Measurements from ENCODE around the gene TET3. TPM values are rescaled to one million over a fixed set of nuclear protein-coding genes. Genes with fewer than 3 reads are reported as not detected.

The TET3 gene
- total and polyA plus RNA-seq, 9 of the 15 experiments (the other 6 are each of a cell fraction or from before 2014, with no cell fraction given): 0.35 to 16.3 (median 5.5) TPM

DNA sequence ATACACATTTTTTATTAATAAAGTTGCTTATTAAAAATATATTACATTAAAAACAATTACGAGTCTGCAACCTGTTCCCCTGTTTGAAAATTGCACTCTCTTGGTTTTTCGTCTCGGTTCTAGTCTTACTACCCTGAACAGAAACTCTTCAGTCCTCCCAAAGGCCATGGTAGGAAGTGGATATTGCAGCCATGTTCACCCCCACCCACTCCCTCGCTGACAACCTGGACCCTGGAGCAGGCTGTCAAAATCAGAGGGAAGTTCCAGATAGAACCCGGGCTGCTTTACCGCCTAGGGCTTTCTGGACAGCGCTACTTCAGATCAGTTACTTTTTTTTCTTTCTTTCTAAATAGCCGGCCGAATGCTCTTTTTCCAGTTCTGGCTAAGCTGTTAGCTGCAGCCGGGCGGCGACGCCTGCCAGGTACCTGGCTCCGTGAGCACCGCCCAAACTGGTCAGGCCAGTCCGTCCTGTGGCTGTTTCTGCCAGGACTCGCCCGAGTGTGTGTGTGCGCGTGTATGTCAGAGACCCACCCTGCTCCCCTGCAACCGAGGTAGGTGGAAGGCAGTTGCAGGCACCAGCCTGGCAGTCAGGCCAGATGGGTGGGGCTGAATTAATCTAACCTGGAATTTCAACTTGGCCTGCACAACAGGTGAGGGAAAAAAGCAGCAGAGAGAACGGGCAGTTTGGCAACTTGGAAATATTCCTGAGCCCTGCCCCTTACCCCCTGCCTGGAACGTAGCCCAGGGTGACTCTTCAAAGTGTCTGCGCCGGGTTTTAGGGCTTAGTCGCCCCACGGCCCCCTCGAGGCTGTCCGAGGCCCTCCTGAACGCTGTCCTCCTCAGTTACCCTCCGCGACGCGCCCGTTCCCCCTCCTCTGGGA lies 1.1 kb upstream of the TET3 start:
- Histone ChIP-seq H3K4me3 (peak overlapping the region; percentile 39), H3K9me3 (replicated peaks; ENCODE audit: control insufficient read depth, insufficient read depth, low read depth, low read length) (no peaks in the 10 kb centered on the region), H3K4me2 (ENCODE audit: insufficient read depth, low read length) (peak overlapping the region; percentile 71), H3K9me1 (ENCODE audit: control insufficient read depth, insufficient read depth, low read length) (peaks cover 6% of the 10 kb centered on the region), H3K27me3 (ENCODE audit: control insufficient read depth in 2 of 2, insufficient read depth in 2 of 2, low read length in 2 of 2) (no peaks in the 10 kb centered on the region), H3K9ac (ENCODE audit: insufficient read depth in 1 of 2, low read depth in 2 of 2, low read length in 2 of 2) (peak overlapping the region; percentile 77 to 94), H3K4me1 (replicated peaks in 1 of 2; ENCODE audit: control insufficient read depth in 2 of 2, insufficient read depth in 2 of 2, low read length in 2 of 2) (peaks cover 69 to 75% of the 10 kb centered on the region in 2 experiments), H4K20me1 (replicated peaks; ENCODE audit: control insufficient read depth, insufficient read depth, low read length) (peaks cover 20% of the 10 kb centered on the region; the same call in 1 of the 2 replicates), H3K79me2 (ENCODE audit: control insufficient read depth, insufficient read depth, low read length) (peaks cover 57% of the 10 kb centered on the region), H3K36me3 (ENCODE audit: control insufficient read depth, insufficient read depth, low read length) (peaks cover 23% of the 10 kb centered on the region), H2AFZ (ENCODE audit: low read depth, low read length) (peak overlapping the region; percentile 75), H3K27ac (ENCODE audit: extremely low read depth, low read depth, low read length) (peak overlapping the region; percentile 83)
- peak in 2 of 4 experiments; percentile 56 to 62 for DNase-seq (ENCODE audit: extremely low read depth in 1 of 4, low spot score in 3 of 4)
- CTCF ChIA-PET (ENCODE audit: low intra/inter-chr PET ratio): no interaction called here
- in situ Hi-C loops (cut with MboI): no loop called here
- POLR2A ChIA-PET: interaction anchor here (0.7 to 1.0 kb wide), 2 partner anchors 12 to 53 kb away, joined by 3 read pairs; no protein-coding TSS in a partner anchor
- BruUV-seq (replicated peaks): no TSS peak
- 29% methylated on average over 35 of the region's 35 CpGs for WGBS (ENCODE audit: insufficient coverage, low coverage, missing lambda C conversion rate)
- peak; percentile 69 for FAIRE-seq
- peak; percentile 6 for ATAC-seq
- intact Hi-C loops (cut with micrococcal nuclease): loop anchor here (2.0 to 10.0 kb wide), 2 partner anchors 27 to 159 kb away; partner anchors contain the start of gene STAMBP
- TF ChIP-seq HLTF (IDR thresholded peaks at IDR 0.05): no peak
- TF ChIP-seq, protein P1, sequence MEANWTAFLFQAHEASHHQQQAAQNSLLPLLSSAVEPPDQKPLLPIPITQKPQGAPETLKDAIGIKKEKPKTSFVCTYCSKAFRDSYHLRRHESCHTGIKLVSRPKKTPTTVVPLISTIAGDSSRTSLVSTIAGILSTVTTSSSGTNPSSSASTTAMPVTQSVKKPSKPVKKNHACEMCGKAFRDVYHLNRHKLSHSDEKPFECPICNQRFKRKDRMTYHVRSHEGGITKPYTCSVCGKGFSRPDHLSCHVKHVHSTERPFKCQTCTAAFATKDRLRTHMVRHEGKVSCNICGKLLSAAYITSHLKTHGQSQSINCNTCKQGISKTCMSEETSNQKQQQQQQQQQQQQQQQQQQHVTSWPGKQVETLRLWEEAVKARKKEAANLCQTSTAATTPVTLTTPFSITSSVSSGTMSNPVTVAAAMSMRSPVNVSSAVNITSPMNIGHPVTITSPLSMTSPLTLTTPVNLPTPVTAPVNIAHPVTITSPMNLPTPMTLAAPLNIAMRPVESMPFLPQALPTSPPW (CRISPR knock-in tag; IDR thresholded peaks at IDR 0.05): no peak
- TF ChIP-seq KDM5B (IDR thresholded peaks at IDR 0.05; ENCODE audit: insufficient replicate concordance, low read depth, low read length): peak; percentile 26
- peak; percentile 37 for TF ChIP-seq TAF1 (IDR thresholded peaks at IDR 0.05; ENCODE audit: control insufficient read depth, extremely low read depth, insufficient read depth, low read length, severe bottlenecking)
- TF ChIP-seq NFIC (IDR thresholded peaks at IDR 0.05): peak; percentile 31; the same call in 1 of the 2 replicates
- no peak for TF ChIP-seq ZNF785 (CRISPR knock-in tag; IDR thresholded peaks at IDR 0.05)
- TF ChIP-seq, protein P2, sequence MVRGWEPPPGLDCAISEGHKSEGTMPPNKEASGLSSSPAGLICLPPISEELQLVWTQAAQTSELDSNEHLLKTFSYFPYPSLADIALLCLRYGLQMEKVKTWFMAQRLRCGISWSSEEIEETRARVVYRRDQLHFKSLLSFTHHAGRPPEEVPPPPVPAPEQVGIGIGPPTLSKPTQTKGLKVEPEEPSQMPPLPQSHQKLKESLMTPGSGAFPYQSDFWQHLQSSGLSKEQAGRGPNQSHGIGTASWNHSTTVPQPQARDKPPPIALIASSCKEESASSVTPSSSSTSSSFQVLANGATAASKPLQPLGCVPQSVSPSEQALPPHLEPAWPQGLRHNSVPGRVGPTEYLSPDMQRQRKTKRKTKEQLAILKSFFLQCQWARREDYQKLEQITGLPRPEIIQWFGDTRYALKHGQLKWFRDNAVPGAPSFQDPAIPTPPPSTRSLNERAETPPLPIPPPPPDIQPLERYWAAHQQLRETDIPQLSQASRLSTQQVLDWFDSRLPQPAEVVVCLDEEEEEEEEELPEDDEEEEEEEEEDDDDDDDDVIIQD (CRISPR knock-in tag; IDR thresholded peaks at IDR 0.05): no peak
- TF ChIP-seq ZNF717 (CRISPR knock-in tag; IDR thresholded peaks at IDR 0.05): no peak
- TF ChIP-seq ZNF75A (CRISPR knock-in tag; IDR thresholded peaks at IDR 0.05): no peak
- TF ChIP-seq, protein P3, sequence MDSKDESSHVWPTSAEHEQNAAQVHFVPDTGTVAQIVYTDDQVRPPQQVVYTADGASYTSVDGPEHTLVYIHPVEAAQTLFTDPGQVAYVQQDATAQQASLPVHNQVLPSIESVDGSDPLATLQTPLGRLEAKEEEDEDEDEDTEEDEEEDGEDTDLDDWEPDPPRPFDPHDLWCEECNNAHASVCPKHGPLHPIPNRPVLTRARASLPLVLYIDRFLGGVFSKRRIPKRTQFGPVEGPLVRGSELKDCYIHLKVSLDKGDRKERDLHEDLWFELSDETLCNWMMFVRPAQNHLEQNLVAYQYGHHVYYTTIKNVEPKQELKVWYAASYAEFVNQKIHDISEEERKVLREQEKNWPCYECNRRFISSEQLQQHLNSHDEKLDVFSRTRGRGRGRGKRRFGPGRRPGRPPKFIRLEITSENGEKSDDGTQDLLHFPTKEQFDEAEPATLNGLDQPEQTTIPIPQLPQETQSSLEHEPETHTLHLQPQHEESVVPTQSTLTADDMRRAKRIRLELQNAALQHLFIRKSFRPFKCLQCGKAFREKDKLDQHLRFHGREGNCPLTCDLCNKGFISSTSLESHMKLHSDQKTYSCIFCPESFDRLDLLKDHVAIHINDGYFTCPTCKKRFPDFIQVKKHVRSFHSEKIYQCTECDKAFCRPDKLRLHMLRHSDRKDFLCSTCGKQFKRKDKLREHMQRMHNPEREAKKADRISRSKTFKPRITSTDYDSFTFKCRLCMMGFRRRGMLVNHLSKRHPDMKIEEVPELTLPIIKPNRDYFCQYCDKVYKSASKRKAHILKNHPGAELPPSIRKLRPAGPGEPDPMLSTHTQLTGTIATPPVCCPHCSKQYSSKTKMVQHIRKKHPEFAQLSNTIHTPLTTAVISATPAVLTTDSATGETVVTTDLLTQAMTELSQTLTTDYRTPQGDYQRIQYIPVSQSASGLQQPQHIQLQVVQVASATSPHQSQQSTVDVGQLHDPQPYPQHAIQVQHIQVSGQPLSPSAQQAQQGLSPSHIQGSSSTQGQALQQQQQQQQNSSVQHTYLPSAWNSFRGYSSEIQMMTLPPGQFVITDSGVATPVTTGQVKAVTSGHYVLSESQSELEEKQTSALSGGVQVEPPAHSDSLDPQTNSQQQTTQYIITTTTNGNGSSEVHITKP (IDR thresholded peaks at IDR 0.05; ENCODE audit: partially characterized antibody): no peak
- TF ChIP-seq PML (IDR thresholded peaks at IDR 0.05; ENCODE audit: low read length): no peak
- TF ChIP-seq, protein P4, sequence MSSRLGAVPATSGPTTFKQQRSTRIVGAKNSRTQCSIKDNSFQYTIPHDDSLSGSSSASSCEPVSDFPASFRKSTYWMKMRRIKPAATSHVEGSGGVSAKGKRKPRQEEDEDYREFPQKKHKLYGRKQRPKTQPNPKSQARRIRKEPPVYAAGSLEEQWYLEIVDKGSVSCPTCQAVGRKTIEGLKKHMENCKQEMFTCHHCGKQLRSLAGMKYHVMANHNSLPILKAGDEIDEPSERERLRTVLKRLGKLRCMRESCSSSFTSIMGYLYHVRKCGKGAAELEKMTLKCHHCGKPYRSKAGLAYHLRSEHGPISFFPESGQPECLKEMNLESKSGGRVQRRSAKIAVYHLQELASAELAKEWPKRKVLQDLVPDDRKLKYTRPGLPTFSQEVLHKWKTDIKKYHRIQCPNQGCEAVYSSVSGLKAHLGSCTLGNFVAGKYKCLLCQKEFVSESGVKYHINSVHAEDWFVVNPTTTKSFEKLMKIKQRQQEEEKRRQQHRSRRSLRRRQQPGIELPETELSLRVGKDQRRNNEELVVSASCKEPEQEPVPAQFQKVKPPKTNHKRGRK (tag; IDR thresholded peaks at IDR 0.05): no peak

All from K562 (cell line).